Prostate gland (tissue), 2 donors: ENCODE results near the gene PCDHGA1. TPM values are rescaled to one million over a fixed set of nuclear protein-coding genes. Genes with fewer than 3 reads are reported as not detected.
A peak's percentile ranks its signal among the peaks of the same experiment; 100 is the strongest.
"Not testable (repeated sequence)": the region's sequence is repeated elsewhere in the genome, so short reads cannot be mapped to it uniquely, and the experiment has no call there.

Experiments used
- DNase-seq: peaks from one replicate; pipeline ENCODE4 v3.0.0-alpha.2; 2019; ENCODE audit warnings: low spot score
- H3K27ac ChIP-seq, 2 donors: fragments of 200-600 bp; sonication (generic); 2 replicates each; pipeline ENCODE4 v1.5.1; 2017 to 2019
- H3K27me3 ChIP-seq: fragments of 200-600 bp; sonication (generic); replicated peaks from 2 replicates; pipeline ENCODE4 v1.5.1; 2019; ENCODE audit not compliant: insufficient read depth
- H3K36me3 ChIP-seq, 2 donors: fragments of 200-600 bp; sonication (generic); 1 replicate in 1 of 2; 2 replicates in 1 of 2; pipeline versions ENCODE4 v1.5.1 to v1.8.1; 2017 to 2019
- H3K4me1 ChIP-seq: fragments of 200-600 bp; sonication (generic); replicated peaks from 2 replicates; pipeline ENCODE4 v1.5.1; 2019
- H3K4me3 ChIP-seq, 2 donors: fragments of 200-600 bp; sonication (generic); 2 replicates each; pipeline ENCODE4 v1.5.1; 2017 to 2019
- H3K9me3 ChIP-seq: fragments of 200-600 bp; sonication (generic); 2 replicates; pipeline ENCODE4 v1.5.1; 2017
- POLR2A ChIP-seq: fragments of 450-650 bp; IDR thresholded peaks from one replicate; pipeline ENCODE4 v1.6.1; 2016; ENCODE audit warnings: antibody characterized with exemption, mild to moderate bottlenecking
- POLR2AphosphoS5 ChIP-seq: sonication (generic); formaldehyde crosslinking; IDR thresholded peaks from one replicate; pipeline ENCODE4 v1.6.1; 2017; ENCODE audit warnings: antibody characterized with exemption
- WGBS: methylation state at CpG from one replicate; pipeline ENCODE4 v1.1.5; 2018; 5-methylcytosine and 5-hydroxymethylcytosine counted together
- intact Hi-C: fragments of 100-400 bp; cut with DNase I; formaldehyde crosslinking; loops from one replicate; pipeline ENCODE4 v1.14.2; 2022
- total RNA-seq, 2 donors: library from RNA; depleted of rRNA; stranded (reverse); fragments of >200 nt; gene quantifications; one replicate each; pipeline ENCODE4 v1.1.0, GENCODE V29; 2016
- TF ChIP-seq, protein P1 (sequence below), 4 experiments: fragments of 200-600 bp in 2 of 4; fragments of 450-650 bp in 2 of 4; sonication (generic) in 2 of 4; IDR thresholded peaks; 1 replicate in 3 of 4; 2 replicates in 1 of 4; pipeline ENCODE4 v1.5.1; 2016 to 2019; ENCODE audit warnings: antibody characterized with exemption in 4 of 4, mild to moderate bottlenecking in 2 of 4, moderate library complexity in 2 of 4

Gene PCDHGA1
- total RNA-seq, 2 donors from 2014 or later: 0.64 to 4.8 TPM

DNA sequence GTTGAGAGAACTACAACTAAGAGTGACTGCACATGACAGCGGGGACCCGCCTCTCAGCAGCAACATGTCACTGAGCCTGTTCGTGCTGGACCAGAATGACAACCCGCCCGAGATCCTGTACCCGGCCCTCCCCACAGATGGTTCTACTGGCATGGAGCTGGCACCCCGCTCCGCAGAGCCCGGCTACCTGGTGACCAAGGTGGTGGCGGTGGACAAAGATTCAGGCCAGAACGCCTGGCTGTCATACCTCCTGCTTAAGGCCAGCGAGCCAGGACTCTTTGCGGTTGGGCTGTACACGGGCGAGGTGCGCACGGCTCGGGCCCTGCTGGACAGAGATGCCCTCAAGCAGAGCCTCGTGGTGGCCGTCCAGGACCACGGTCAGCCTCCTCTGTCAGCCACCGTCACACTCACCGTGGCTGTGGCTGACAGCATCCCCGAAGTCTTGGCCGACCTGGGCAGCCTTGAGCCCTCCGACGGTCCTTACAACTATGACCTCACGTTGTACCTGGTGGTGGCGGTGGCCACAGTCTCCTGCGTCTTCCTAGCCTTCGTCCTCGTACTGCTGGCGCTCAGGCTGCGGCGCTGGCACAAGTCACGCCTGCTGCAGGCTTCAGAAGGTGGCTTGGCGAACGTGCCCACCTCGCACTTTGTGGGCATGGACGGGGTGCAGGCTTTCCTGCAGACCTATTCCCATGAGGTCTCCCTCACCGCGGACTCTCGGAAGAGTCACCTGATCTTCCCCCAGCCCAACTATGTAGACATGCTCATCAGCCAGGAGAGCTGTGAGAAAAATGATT lies 54.4 kb downstream of the PCDHGA1 start:
- Histone ChIP-seq H3K4me1 (no peaks in the 10 kb centered on the region), H3K9me3 (no peaks in the 10 kb centered on the region), H3K27me3 (peaks cover 1% of the 10 kb centered on the region), H3K4me3 (no peak overlapping the region), H3K27ac (no peak overlapping the region), H3K36me3 (no peaks in the 10 kb centered on the region)
- 31% methylated on average over 30 of the region's 43 CpGs for WGBS
- intact Hi-C loops: no loop called here
- TF ChIP-seq, protein P1, sequence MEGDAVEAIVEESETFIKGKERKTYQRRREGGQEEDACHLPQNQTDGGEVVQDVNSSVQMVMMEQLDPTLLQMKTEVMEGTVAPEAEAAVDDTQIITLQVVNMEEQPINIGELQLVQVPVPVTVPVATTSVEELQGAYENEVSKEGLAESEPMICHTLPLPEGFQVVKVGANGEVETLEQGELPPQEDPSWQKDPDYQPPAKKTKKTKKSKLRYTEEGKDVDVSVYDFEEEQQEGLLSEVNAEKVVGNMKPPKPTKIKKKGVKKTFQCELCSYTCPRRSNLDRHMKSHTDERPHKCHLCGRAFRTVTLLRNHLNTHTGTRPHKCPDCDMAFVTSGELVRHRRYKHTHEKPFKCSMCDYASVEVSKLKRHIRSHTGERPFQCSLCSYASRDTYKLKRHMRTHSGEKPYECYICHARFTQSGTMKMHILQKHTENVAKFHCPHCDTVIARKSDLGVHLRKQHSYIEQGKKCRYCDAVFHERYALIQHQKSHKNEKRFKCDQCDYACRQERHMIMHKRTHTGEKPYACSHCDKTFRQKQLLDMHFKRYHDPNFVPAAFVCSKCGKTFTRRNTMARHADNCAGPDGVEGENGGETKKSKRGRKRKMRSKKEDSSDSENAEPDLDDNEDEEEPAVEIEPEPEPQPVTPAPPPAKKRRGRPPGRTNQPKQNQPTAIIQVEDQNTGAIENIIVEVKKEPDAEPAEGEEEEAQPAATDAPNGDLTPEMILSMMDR (IDR thresholded peaks at IDR 0.05): no peak
- TF ChIP-seq POLR2AphosphoS5 (no peak), POLR2A (no peak)
- DNase-seq: no peak

DNA sequence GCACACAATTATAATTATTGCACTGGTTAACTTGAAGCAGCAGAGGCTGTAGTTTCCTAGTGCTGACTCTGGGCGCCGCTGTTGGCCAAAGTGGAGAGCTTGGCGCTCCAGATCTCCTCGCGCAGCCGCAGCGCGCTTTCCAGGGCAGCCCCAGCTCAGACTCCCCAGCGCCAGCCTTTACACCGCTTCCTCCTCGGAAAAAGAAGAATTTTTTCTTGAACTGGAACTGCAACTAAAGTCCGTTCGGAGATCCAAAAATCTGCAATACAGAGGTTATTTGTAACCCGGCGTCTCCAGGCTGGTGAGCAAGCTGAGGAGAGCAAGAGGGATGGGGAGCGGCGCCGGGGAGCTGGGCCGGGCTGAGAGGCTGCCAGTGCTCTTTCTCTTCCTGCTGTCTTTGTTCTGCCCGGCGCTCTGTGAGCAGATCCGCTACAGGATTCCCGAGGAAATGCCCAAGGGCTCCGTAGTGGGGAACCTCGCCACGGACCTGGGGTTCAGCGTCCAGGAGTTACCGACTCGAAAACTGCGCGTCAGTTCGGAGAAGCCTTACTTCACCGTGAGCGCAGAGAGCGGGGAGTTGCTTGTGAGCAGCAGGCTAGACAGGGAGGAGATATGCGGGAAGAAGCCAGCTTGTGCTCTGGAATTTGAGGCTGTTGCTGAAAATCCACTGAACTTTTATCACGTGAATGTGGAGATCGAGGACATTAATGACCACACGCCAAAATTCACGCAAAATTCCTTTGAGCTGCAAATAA lies 57.4 kb downstream of the PCDHGA1 start, which contains the start of gene PCDHGB4:
TSS of gene PCDHGB4 (plus strand) at position 142 of the 755 bp plus-strand sequence. CDS start at position 329, 187 bp downstream.
- DNase-seq, H3K4me3 ChIP-seq, H3K36me3 ChIP-seq, H3K9me3 ChIP-seq, intact Hi-C loops, H3K27me3 ChIP-seq, H3K27ac ChIP-seq, H3K4me1 ChIP-seq: not testable (repeated sequence)
- WGBS: 9% methylated on average over 18 of the region's 40 CpGs
- TF ChIP-seq, protein P1 (IDR thresholded peaks at IDR 0.05): peak in 3 of 4 experiments; percentile 12 to 53 (median 46)

DNA sequence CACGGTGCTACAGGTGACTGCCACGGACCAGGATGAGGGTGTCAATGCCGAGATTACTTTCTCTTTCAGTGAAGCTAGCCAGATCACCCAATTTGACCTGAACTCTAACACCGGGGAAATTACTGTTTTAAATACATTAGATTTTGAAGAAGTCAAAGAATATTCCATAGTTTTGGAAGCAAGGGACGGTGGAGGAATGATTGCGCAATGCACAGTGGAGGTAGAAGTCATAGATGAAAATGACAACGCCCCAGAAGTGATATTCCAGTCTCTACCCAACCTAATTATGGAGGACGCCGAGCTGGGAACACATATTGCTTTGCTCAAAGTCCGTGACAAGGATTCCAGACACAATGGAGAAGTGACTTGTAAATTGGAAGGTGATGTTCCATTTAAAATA lies 58.3 kb downstream of the PCDHGA1 start:
- WGBS: 42% methylated on average over 10 of the region's 10 CpGs
- TF ChIP-seq, protein P1 (IDR thresholded peaks at IDR 0.05): no peak
- no peak for TF ChIP-seq POLR2AphosphoS5
- TF ChIP-seq POLR2A: no peak
- peaks cover 4% of the 10 kb centered on the region for H3K27me3 ChIP-seq
- no peak for DNase-seq
- H3K4me3 ChIP-seq: no peak overlapping the region
- no peaks in the 10 kb centered on the region for H3K36me3 ChIP-seq
- intact Hi-C loops: no loop called here
- H3K4me1 ChIP-seq: no peaks in the 10 kb centered on the region
- H3K9me3 ChIP-seq: no peaks in the 10 kb centered on the region
- no peak overlapping the region for H3K27ac ChIP-seq

DNA sequence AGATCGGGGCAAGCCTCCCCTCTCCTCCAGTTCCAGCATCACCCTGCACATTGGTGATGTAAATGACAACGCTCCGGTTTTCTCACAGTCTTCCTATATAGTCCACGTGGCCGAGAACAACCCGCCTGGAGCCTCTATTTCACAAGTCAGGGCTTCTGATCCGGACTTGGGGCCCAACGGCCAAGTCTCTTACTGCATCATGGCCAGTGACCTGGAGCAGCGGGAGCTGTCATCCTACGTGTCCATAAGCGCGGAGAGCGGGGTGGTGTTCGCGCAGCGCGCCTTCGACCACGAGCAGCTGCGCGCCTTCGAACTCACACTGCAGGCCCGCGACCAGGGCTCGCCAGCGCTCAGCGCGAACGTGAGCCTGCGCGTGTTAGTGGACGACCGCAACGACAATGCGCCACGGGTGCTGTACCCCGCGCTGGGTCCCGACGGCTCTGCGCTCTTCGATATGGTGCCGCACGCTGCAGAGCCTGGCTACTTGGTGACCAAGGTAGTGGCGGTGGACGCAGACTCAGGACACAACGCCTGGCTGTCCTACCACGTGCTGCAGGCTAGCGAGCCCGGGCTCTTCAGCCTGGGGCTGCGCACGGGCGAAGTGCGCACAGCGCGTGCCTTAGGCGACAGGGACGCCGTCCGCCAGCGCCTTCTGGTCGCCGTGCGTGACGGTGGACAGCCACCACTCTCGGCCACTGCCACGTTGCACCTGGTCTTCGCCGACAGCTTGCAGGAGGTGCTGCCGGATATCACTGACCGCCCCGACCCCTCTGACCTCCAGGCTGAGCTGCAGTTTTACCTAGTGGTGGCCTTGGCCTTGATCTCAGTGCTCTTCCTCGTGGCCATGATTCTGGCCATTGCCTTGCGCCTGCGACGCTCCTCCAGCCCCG lies 59.1 kb downstream of the PCDHGA1 start:
- no peak overlapping the region for H3K4me3 ChIP-seq
- H3K27ac ChIP-seq: no peak overlapping the region
- WGBS: 35% methylated on average over 77 of the region's 77 CpGs
- H3K9me3 ChIP-seq: no peaks in the 10 kb centered on the region
- peaks cover 4% of the 10 kb centered on the region for H3K27me3 ChIP-seq
- no peak for DNase-seq
- intact Hi-C loops: no loop called here
- H3K4me1 ChIP-seq: no peaks in the 10 kb centered on the region
- no peaks in the 10 kb centered on the region for H3K36me3 ChIP-seq
- TF ChIP-seq, protein P1 (IDR thresholded peaks at IDR 0.05): no peak
- TF ChIP-seq POLR2AphosphoS5 (no peak), POLR2A (no peak)
